ENCODE results near the gene SCRN2. TPM values are rescaled to one million over a fixed set of nuclear protein-coding genes. Genes with fewer than 3 reads are reported as not detected.

Gene SCRN2
- total RNA-seq, 1 donor from 2014 or later: 29.8 TPM

DNA sequence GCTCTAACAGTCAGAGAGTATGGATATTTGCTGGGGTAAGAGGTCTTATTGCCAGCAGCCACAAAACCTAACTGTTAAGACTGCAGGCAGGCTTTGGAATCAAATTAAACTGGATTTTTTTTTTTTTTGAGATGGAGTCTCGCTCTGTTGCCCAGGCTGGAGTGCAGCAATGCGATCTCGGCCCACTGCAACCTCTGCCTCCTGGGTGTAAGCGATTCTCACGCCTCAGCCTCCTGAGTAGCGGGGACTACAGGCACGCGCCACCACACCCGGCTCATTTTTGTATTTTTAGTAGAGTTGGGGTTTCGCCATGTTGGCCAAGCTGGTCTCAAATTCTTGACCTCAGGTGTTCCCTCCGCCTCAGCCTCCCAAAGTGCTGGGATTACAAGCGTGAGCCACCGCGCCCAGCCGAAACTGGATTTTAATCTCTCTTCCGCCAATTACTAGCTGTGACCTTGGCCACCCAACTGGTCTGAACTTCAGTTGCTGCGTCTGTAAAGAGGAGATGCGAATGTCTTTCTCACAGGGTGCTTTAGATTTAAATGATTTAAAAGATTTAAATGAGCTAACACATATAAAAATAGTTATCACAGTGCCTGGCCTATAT, 10.6 kb downstream of the SCRN2 start:
- DNase-seq (ENCODE audit: low spot score): no peak
- H3K9me3 ChIP-seq (ENCODE audit: low read depth): no peaks in the 10 kb centered on the region
- H3K4me1 ChIP-seq: no peaks in the 10 kb centered on the region
- H4K20me1 ChIP-seq (ENCODE audit: low read depth): no peaks in the 10 kb centered on the region
- H3K27ac Mint-ChIP-seq: peak overlapping the region; percentile 88
- H3K36me3 ChIP-seq: no peaks in the 10 kb centered on the region
- peak overlapping the region; percentile 64 for H3K9ac ChIP-seq
- H3K27me3 Mint-ChIP-seq (ENCODE audit: insufficient read depth, low read depth): peaks cover 9% of the 10 kb centered on the region
- H3K4me2 ChIP-seq: peak overlapping the region; percentile 94
- no peak overlapping the region for H3K27ac ChIP-seq
- H3K4me3 Mint-ChIP-seq: peak overlapping the region; percentile 98
- no peaks in the 10 kb centered on the region for H3K27me3 ChIP-seq
- H3K4me3 ChIP-seq: peak overlapping the region; percentile 84
- peaks cover 10% of the 10 kb centered on the region for H3F3A ChIP-seq (ENCODE audit: low read depth)
- TF ChIP-seq, protein P1, sequence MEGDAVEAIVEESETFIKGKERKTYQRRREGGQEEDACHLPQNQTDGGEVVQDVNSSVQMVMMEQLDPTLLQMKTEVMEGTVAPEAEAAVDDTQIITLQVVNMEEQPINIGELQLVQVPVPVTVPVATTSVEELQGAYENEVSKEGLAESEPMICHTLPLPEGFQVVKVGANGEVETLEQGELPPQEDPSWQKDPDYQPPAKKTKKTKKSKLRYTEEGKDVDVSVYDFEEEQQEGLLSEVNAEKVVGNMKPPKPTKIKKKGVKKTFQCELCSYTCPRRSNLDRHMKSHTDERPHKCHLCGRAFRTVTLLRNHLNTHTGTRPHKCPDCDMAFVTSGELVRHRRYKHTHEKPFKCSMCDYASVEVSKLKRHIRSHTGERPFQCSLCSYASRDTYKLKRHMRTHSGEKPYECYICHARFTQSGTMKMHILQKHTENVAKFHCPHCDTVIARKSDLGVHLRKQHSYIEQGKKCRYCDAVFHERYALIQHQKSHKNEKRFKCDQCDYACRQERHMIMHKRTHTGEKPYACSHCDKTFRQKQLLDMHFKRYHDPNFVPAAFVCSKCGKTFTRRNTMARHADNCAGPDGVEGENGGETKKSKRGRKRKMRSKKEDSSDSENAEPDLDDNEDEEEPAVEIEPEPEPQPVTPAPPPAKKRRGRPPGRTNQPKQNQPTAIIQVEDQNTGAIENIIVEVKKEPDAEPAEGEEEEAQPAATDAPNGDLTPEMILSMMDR (IDR thresholded peaks at IDR 0.05): no peak
- no peak for TF ChIP-seq EZH2 (IDR thresholded peaks at IDR 0.05)
- TF ChIP-seq EZH2phosphoT487 (IDR thresholded peaks at IDR 0.05): no peak
- peaks cover 7% of the 10 kb centered on the region for H3K36me3 Mint-ChIP-seq
- no peak overlapping the region for H2AFZ ChIP-seq (replicated peaks)
- peaks cover 25% of the 10 kb centered on the region for H3K79me2 ChIP-seq (ENCODE audit: low read depth)
- peaks cover 20% of the 10 kb centered on the region for H3K4me1 Mint-ChIP-seq
- no peaks in the 10 kb centered on the region for H3K9me3 Mint-ChIP-seq

DNA sequence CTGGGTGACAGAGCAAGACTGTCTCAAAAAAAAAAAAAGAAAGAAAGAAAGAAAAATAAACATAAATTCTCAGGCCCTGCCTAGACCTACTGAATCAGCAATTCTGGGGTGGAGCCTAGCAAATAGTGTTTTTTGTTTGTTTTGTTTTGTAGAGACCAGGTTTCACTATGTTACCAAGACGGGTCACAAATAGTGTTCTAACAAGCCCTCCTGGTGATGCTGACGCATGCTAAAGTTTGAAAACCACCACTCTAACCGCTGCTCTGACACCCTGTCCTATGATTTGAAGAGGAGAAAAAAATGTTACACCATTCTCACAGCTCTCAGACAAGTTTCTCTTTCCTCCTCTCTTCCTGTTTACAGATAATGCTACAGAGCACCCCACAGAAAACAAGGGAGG, 11.2 kb downstream of the SCRN2 start:
- Histone ChIP-seq H3K4me2 (no peak overlapping the region), H3K4me3 (no peak overlapping the region)

DNA sequence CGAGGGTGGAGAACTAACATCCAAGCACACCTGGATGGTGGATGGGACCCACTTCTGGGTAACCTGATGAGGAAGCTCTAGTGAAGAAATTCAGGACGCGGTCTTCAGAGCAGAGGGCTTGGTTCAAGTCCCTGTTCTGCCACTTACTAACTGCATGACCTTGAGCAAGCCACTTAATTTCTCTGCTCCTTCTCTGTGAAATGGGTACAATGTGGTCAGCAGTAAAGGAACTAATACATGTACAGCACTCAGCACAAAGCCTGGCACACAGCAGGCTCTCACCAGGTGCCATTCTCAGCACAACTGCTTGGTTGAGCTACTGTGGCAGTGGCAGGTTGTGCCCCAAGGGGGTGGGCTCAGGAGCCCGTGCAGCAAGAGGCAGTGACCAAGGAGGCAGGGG, 17.6 kb downstream of the SCRN2 start:
- Histone ChIP-seq H3K4me3 (no peak overlapping the region), H3F3A (ENCODE audit: low read depth) (no peaks in the 10 kb centered on the region), H3K4me2 (no peak overlapping the region), H3K36me3 (no peaks in the 10 kb centered on the region), H3K27me3 (no peaks in the 10 kb centered on the region), H3K27ac (no peak overlapping the region), H3K79me2 (ENCODE audit: low read depth) (no peaks in the 10 kb centered on the region), H3K9me3 (ENCODE audit: low read depth) (no peaks in the 10 kb centered on the region), H3K9ac (no peak overlapping the region), H3K4me1 (peaks cover 5% of the 10 kb centered on the region), H2AFZ (replicated peaks) (no peak overlapping the region), H4K20me1 (ENCODE audit: low read depth) (peaks cover 5% of the 10 kb centered on the region)
- TF ChIP-seq EZH2 (IDR thresholded peaks at IDR 0.05) (no peak), EZH2phosphoT487 (IDR thresholded peaks at IDR 0.05) (no peak)
- TF ChIP-seq, protein P1 (IDR thresholded peaks at IDR 0.05): no peak
- no peak for DNase-seq (ENCODE audit: low spot score)
- Mint-ChIP-seq H3K27ac (no peak overlapping the region), H3K9me3 (no peaks in the 10 kb centered on the region), H3K4me1 (peaks cover 12% of the 10 kb centered on the region), H3K4me3 (no peak overlapping the region), H3K27me3 (ENCODE audit: insufficient read depth, low read depth) (no peaks in the 10 kb centered on the region), H3K36me3 (peaks cover 10% of the 10 kb centered on the region)

More for the DNA sequence above, 11.2 kb downstream of the SCRN2 start:
- H4K20me1 ChIP-seq (ENCODE audit: low read depth): no peaks in the 10 kb centered on the region
- no peak overlapping the region for H2AFZ ChIP-seq (replicated peaks)
- H3K9me3 ChIP-seq (ENCODE audit: low read depth): no peaks in the 10 kb centered on the region
- peaks cover 10% of the 10 kb centered on the region for H3F3A ChIP-seq (ENCODE audit: low read depth)
- Mint-ChIP-seq H3K4me3 (peak overlapping the region; percentile 98), H3K27ac (no peak overlapping the region), H3K36me3 (peaks cover 10% of the 10 kb centered on the region), H3K27me3 (ENCODE audit: insufficient read depth, low read depth) (peaks cover 6% of the 10 kb centered on the region), H3K9me3 (no peaks in the 10 kb centered on the region), H3K4me1 (peaks cover 20% of the 10 kb centered on the region)
- no peaks in the 10 kb centered on the region for H3K36me3 ChIP-seq
- H3K9ac ChIP-seq: no peak overlapping the region
- DNase-seq (ENCODE audit: low spot score): no peak
- H3K27ac ChIP-seq: no peak overlapping the region
- H3K27me3 ChIP-seq: no peaks in the 10 kb centered on the region
- no peaks in the 10 kb centered on the region for H3K4me1 ChIP-seq
- peaks cover 25% of the 10 kb centered on the region for H3K79me2 ChIP-seq (ENCODE audit: low read depth)
- TF ChIP-seq, protein P1 (IDR thresholded peaks at IDR 0.05): no peak
- no peak for TF ChIP-seq EZH2phosphoT487 (IDR thresholded peaks at IDR 0.05)
- no peak for TF ChIP-seq EZH2 (IDR thresholded peaks at IDR 0.05)
